ENCODE results near the gene STAB1.

The STAB1 gene

GRCh38 chr3:52537726-52538421, 42.7 kb downstream of the STAB1 start:
- intact Hi-C loops (cut with DNase I; ENCODE audit: low total_unique reads): loop anchor here (10.0 kb wide), 1 partner anchor 63 kb away; no protein-coding TSS in a partner anchor
- peaks cover 0 to 62% (median 52%) of the 10 kb centered on the region in 4 donors for H3K4me1 ChIP-seq

GRCh38 chr3:52539010-52539653, 44.0 kb downstream of the STAB1 start:
- no peaks in the 10 kb centered on the region for H3K27me3 ChIP-seq
- H3K9me3 ChIP-seq: no peaks in the 10 kb centered on the region
- intact Hi-C loops (cut with DNase I; ENCODE audit: low total_unique reads): loop anchor here (10.0 kb wide), 1 partner anchor 64 kb away; no protein-coding TSS in a partner anchor
- no peak for DNase-seq
- H3K36me3 ChIP-seq: peaks cover 0 to 20% (median 15%) of the 10 kb centered on the region in 3 donors
- TF ChIP-seq CTCF (IDR thresholded peaks at IDR 0.05): no peak
- no peak overlapping the region for H3K4me3 ChIP-seq
- no peak overlapping the region for H3K27ac ChIP-seq
- H3K4me1 ChIP-seq: peaks cover 0 to 55% (median 45%) of the 10 kb centered on the region in 4 donors

More at GRCh38 chr3:52537726-52538421, 42.7 kb downstream of the STAB1 start:
- H3K27me3 ChIP-seq: no peaks in the 10 kb centered on the region
- peak overlapping the region; percentile 68 to 69 for H3K4me3 ChIP-seq
- DNase-seq: no peak
- TF ChIP-seq CTCF (IDR thresholded peaks at IDR 0.05): no peak
- peaks cover 0 to 15% (median 10%) of the 10 kb centered on the region in 3 donors for H3K36me3 ChIP-seq
- no peaks in the 10 kb centered on the region for H3K9me3 ChIP-seq
- H3K27ac ChIP-seq: peak overlapping the region; percentile 80 to 85

GRCh38 chr3:52541050-52541449, 45.9 kb downstream of the STAB1 start:
- Histone ChIP-seq H3K4me1 (peaks cover 0 to 39% (median 31%) of the 10 kb centered on the region in 4 donors), H3K27me3 (no peaks in the 10 kb centered on the region), H3K27ac (no peak overlapping the region), H3K4me3 (no peak overlapping the region), H3K36me3 (peaks cover 0 to 31% (median 18%) of the 10 kb centered on the region in 3 donors), H3K9me3 (no peaks in the 10 kb centered on the region)
- intact Hi-C loops (cut with DNase I; ENCODE audit: low total_unique reads): no loop called here
- no peak for TF ChIP-seq CTCF (IDR thresholded peaks at IDR 0.05)
- no peak for DNase-seq

GRCh38 chr3:52544937-52545336, 49.8 kb downstream of the STAB1 start:
- Histone ChIP-seq H3K36me3 (peaks cover 28 to 62% (median 52%) of the 10 kb centered on the region in 3 donors), H3K27me3 (no peaks in the 10 kb centered on the region), H3K9me3 (no peaks in the 10 kb centered on the region), H3K4me1 (peaks cover 0 to 7% (median 4%) of the 10 kb centered on the region in 4 donors), H3K4me3 (no peak overlapping the region), H3K27ac (no peak overlapping the region)
- no peak for DNase-seq
- TF ChIP-seq CTCF (IDR thresholded peaks at IDR 0.05): no peak
- intact Hi-C loops (cut with DNase I; ENCODE audit: low total_unique reads): no loop called here

GRCh38 chr3:52546111-52546901, 51.2 kb downstream of the STAB1 start:
- Histone ChIP-seq H3K27me3 (no peaks in the 10 kb centered on the region), H3K4me1 (peaks cover 0 to 1% (median 0%) of the 10 kb centered on the region in 4 donors), H3K27ac (no peak overlapping the region), H3K36me3 (peaks cover 37 to 68% (median 51%) of the 10 kb centered on the region in 3 donors), H3K9me3 (no peaks in the 10 kb centered on the region), H3K4me3 (no peak overlapping the region)
- no peak for TF ChIP-seq CTCF (IDR thresholded peaks at IDR 0.05)
- no peak for DNase-seq
- intact Hi-C loops (cut with DNase I; ENCODE audit: low total_unique reads): no loop called here

All from tibial artery (tissue), 4 donors.